ENCODE results near the gene PTGER1.
"Not testable (repeated sequence)": the region's sequence is repeated elsewhere in the genome, so short reads cannot be mapped to it uniquely, and the experiment has no call there.

The PTGER1 gene

DNA sequence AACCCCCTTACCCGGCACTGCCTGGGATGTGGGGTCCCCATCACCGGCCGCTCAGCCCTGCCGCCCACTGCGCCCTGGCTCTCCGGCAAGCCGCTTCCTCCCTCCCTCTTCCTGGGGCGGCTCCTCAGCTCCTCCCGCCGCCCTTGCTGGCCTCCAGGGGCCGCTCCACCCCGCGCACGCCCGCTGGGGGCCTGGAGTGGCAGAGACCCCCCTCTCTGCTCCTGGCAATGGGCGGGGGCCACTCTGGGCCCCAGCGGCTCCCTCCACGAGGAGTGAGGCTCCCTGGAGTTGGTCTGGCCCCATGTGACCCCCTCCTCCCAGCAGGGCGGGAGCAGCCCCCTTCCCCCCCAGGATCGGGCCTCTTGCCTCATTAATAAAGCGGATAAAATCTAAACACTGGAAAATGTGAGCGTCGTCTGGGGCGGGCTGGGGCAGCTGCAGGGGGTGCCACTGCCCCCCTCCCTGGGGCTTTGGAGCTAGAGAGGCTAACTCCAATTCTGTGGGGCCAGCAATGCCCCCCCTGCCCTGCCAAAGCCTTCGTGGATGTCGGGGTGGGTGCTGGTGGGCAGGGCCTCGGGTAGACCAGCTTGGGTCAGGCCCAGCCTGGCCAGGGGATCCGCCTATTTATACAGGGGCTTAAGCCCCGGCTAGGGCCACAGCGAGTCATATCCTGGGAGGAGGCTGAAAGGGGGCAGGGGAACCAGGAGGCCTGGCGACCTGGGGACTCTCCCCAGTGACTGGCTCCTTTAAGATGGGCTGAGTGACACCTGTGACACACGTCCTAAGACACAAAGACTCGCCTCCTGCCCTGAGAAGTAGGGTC, at the start of gene PTGER1:
Gene PTGER1 (minus strand): TSS at position 104 of the 823 bp plus-strand sequence. CDS start 1,034 bp downstream, outside the sequence.
- DNase-seq = no peak

GRCh38 chr19:14520543-14520942, 45.4 kb upstream of the PTGER1 start:
- DNase-seq = no peak

- DNase-seq = no peak
Measured at GRCh38 chr19:14519860-14520407, 44.8 kb upstream of the PTGER1 start.

DNA sequence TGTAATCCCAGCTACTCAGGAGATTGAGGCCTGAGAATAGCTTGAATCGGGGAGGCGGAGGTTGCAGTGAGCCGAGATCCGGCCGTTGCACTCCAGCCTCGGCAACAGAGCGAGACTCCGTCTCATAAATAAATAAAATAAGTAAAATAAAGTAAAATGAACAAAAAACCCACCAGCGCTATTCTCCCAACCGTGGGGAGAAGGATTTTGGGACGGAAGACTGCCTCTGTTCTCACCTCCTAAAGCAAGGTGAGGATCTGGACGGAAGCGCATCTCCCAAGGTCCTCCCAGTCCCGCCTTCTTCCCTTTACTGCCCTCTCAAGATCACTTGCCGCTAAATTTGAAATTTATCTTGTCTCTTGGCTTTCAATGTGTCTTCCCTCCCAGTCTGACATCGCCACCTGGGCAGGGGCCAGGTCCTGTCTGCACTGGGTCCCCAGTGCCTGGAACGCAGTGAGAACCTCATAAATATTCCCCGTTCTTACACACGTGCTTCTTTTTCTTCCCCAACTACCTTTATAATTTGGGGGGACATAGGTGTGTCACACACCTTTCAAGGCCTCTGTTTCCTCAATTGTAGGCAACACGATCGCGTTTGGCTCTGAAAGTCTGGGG, 44.2 kb upstream of the PTGER1 start:
- no peak for DNase-seq

DNA sequence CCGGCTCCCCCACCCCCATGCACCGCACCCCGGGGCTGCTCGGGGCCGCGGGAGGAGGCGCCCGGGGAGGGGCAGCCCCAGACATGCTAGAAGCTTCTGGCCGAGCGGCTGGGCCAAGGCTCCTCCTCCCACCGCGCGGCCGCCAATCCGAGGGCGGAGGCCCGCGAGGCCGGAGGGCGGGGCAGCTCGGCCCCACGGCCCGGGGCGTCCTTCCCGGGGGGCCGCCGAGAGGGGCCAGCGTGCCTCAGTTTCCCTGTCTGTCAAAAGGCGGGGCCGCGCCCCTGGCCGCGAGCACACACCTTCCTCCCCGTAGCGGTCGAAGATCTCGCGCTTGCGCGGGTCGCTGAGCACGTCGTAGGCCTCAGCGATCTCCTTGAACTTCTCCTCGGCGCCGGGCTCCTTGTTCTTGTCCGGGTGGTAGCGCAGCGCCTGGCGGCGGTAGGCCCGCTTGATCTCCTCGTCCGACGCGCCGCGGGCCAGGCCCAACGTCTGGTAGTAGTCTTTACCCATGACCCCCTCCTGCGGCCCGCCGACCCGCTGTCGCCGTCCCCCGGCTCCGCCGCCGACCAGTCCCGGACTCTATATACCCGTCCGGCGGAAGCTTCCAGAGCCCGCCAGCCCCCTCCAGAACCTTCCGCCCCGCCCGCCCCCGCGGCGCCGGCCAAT, 42.8 kb upstream of the PTGER1 start, which contains the start of gene DNAJB1:
Gene DNAJB1 (minus strand): TSS at position 558 of the 666 bp plus-strand sequence. CDS start 48 bp downstream, at position 510.
- peak in 1 of 2 experiments; percentile 3 for DNase-seq

- no peak for DNase-seq
Measured at GRCh38 chr19:14517446-14517839, 42.3 kb upstream of the PTGER1 start.

DNA sequence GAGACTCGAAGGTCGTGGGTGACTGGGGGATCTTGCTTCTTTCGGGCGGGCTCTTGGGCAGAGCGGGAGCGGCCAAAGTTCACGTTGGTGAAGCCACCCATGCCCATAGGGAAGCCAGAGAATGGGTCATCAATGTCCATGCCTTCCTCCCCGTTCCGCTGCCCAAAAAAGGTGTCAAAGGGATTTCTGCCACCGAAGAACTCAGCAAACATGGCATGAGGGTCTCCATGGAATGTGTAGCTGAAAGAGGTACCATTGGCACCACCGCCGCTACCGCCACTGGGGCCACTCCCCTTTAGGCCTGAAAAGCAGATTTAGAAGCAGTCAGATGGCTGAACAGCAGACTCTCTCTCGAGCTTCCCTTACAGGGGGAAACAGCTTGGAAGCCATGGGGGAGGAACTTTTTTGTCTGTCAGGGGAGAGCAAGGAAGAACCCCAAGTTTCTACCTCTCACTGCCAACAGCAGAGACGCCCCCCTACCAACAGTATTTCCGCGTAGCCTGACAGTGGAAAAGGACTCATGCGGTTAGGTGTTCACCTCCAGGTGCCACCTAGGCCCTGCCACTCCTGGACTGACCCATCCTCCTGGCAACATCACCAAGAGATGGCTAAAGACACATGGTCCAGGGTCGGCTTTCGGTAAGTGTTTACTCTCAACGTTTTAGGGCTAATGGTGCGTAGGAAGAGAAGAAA, 41.7 kb upstream of the PTGER1 start:
- DNase-seq = no peak

DNA sequence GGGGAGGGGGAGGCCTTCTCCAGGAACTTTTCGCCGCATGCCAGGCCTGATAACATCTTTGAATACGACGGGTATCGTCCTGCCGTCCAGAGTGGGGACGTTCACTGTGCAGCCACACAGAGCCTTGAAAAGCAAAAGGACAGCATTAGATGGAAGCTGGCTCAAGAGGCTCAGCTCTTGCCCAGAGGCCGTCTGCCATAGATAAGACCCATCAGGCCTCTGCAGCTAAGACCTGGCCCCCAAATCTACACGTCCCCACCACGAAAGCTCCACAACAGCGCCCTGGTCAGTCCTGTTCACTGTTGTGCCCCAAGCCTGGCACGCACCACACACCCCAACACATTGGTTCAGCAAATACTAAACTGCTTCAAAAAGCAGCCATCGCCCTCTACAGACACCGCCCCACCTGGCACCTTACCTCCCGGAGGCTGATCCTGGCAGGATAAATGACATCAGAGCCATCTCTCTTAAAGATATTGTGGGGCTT, 40.9 kb upstream of the PTGER1 start:
- no peak for DNase-seq

DNA sequence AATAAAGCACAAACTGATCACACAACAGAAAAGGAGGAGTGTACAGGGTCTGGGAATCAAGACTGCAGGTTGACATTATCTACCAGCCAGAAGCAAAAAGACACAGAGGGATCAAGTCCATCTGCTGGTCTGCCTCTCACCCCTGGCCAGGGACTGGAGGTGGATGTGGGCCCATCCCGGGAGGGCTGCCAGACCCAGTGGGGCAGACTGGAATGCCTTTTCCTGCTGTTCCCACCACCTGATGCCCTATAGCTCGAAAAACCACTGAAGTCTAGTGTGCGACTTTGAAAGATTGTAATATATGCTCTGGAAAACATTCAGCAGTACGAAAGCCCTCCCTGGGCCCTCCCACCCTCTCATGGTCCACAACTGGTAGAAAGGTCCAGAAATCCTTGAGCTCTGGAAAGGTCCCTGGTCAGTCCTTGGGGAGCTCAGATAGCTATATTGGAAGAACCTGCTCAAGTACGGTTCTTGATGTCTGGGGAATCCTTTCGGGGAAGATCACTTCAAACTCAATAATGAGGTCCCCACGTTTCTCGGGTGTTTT, 40.4 kb upstream of the PTGER1 start:
- no peak for DNase-seq

- no peak for DNase-seq
Measured at GRCh38 chr19:14514215-14514863, 39.2 kb upstream of the PTGER1 start.

- DNase-seq = no peak
Measured at GRCh38 chr19:14512406-14512961, 37.3 kb upstream of the PTGER1 start.

DNA sequence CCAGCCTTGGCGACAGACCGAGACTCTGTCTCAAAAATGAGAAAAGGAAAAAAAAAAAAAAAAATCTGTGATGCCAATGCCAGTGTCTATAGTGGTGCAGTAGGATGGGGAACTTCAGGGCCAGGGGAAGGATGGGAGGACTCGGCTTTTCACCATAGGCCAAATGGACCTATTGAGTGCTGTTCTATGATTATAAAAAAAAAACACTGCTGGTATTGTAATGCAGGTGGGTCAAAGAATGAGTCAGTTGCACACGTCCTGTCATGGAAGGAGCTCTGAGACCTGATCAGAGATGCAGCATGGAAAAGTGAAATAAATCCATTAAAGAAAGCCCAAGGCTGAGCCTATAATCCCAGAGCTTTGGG, 36.1 kb upstream of the PTGER1 start:
- no peak for DNase-seq

DNA sequence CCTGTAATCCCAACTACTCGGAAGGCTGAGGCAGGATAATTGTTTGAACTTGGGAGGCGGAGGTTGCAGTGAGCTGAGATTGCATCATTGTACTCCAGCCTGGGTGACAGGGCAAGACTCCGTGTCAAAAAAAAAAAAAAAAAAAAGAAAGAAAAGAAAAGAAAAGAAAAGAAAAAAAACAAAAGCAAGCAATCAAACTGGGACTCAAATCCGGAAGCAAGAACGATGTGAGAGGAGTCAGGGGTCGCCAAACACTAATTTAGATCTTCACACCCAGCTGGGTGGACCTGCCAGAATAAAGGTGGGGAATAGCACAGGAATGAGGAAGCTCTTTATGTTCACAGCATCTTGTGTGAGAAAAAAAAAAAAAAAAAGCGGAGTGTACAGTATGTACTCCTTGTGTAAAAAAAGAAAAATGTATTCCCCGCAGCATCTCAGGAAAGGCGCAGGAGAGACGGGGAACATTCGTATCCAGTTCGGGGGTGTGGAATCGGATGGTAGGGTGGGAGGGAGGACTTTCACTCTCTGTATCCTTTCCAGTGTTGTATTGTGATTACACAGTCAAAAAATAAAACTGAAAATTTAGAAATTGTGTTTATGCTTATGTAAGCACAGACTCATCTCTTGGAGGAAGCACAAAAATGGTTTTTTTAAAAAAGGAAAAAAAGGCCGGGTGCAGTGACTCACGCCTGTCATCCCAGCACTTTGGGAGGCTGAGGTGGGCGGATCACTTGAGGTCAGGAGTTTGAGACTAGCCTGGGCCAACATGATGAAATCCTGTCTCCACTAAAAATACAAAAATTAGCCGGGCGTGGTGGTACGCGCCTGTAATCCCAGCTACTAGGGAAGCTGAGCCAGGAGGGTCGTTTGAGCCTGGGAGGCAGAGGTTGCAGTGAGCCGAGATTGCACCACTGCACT, 35.4 kb upstream of the PTGER1 start:
- no peak for DNase-seq

- DNase-seq = no peak
Measured at GRCh38 chr19:14507704-14508542, 32.8 kb upstream of the PTGER1 start.

- DNase-seq = no peak
Measured at GRCh38 chr19:14505488-14506239, 30.5 kb upstream of the PTGER1 start.

DNA sequence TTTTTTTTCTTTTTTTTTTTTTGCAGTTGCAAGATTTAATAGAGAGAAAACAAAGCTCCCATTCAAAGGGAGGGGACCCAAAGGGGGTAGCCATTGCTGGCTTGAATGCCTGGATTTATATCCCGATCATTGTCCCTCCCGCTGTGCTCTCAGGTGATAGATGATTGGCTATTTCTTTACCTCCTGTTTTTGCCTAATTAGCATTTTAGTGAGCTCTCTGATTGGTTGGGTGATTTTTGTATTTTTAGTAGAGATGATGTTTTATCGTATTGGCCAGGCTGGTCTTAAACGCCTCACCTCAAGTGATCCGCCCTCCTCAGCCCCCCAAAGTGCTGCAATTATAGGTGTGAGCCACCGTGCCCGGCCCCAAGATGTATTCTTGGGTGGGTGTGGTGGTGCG, 29.4 kb upstream of the PTGER1 start:
- not testable (repeated sequence) for DNase-seq

GRCh38 chr19:14503285-14503684, 28.1 kb upstream of the PTGER1 start:
- DNase-seq = no peak

- no peak for DNase-seq
Measured at GRCh38 chr19:14502334-14503092, 27.4 kb upstream of the PTGER1 start.
